Endothelial cell of umbilical vein (primary cell): ENCODE results near the gene NXN. TPM values are rescaled to one million over a fixed set of nuclear protein-coding genes. Genes with fewer than 3 reads are reported as not detected.

Experiments used
- BruUV-seq: library from RNA; stranded (reverse); fragments of 400-500 nt; replicated peaks from 2 replicates; lab custom pipeline; 2021; lab: Mats Ljungman, UMichigan
- CTCF ChIA-PET: fragments of 300-600, 350-600 bp; sonication (Branson Sonifier 250); formaldehyde crosslinking; loops from one replicate; lab custom pipeline; 2021; ENCODE audit warnings: antibody characterized with exemption, inconsistent platforms; lab: Charles Lee
- POLR2A ChIA-PET: fragments of 300-600, 350-600 bp; sonication (Branson Sonifier 250); formaldehyde crosslinking; loops from one replicate; lab custom pipeline; 2021; ENCODE audit warnings: antibody characterized with exemption, inconsistent platforms; lab: Charles Lee
- DNase-seq: peaks from one replicate; pipeline ENCODE4 v3.0.0-alpha.2; 2011; ENCODE audit warnings: low read depth, low spot score
- FAIRE-seq: peaks from 2 replicates; lab custom pipeline; 2011; peaks lifted over from hg19 to GRCh38; lab: Jason Lieb, UNC
- H2AFZ ChIP-seq: 2 replicates; pipeline ENCODE4 v1.6.0; 2012; ENCODE audit warnings: low read depth, low read length, control low read depth, inconsistent platforms
- H3K27ac ChIP-seq: 2 replicates; pipeline ENCODE4 v1.5.1; 2011; ENCODE audit warnings: low read depth, mild to moderate bottlenecking, control low read depth, low read length, moderate library complexity; ENCODE audit not compliant: insufficient read depth
- H3K27me3 ChIP-seq, 2 experiments: 2 replicates each; pipeline versions ENCODE4 v1.6.0 to v1.6.1; 2011; ENCODE audit warnings: low read length in 2 of 2, mixed read lengths in 1 of 2; ENCODE audit not compliant: control insufficient read depth in 2 of 2, insufficient read depth in 2 of 2
- H3K36me3 ChIP-seq, 2 experiments: 2 replicates in 1 of 2; 3 replicates in 1 of 2; pipeline ENCODE4 v1.5.1; 2011; ENCODE audit warnings: low read length in 2 of 2, mild to moderate bottlenecking in 1 of 2, moderate library complexity in 1 of 2; ENCODE audit not compliant: control insufficient read depth in 2 of 2, insufficient read depth in 2 of 2; ENCODE audit errors: extremely low read depth in 1 of 2
- H3K4me1 ChIP-seq: 3 replicates; pipeline ENCODE4 v1.5.1; 2011; ENCODE audit warnings: mild to moderate bottlenecking, low read length; ENCODE audit not compliant: control insufficient read depth, insufficient read depth; ENCODE audit errors: extremely low read depth
- H3K4me2 ChIP-seq: 2 replicates; pipeline ENCODE4 v1.6.1; 2011; ENCODE audit warnings: low read length, control low read depth, mixed read lengths; ENCODE audit not compliant: insufficient read depth
- H3K4me3 ChIP-seq, 3 experiments: fragments of 200-600 bp in 1 of 3; sonication (generic), shearing (Covaris generic) in 1 of 3; replicated peaks in 1 of 3; 2 replicates each; pipeline ENCODE4 v1.5.1; 2011 to 2016; ENCODE audit warnings: control low read depth in 3 of 3, low read length in 3 of 3, mild to moderate bottlenecking in 2 of 3, inconsistent platforms in 1 of 3, low read depth in 1 of 3, moderate library complexity in 1 of 3; ENCODE audit not compliant: insufficient read depth in 1 of 3
- H3K79me2 ChIP-seq: 2 replicates; pipeline ENCODE4 v1.6.0; 2012; ENCODE audit warnings: low read length, inconsistent platforms; ENCODE audit not compliant: control insufficient read depth, insufficient read depth
- H3K9ac ChIP-seq: replicated peaks from 2 replicates; pipeline ENCODE3; 2011; ENCODE audit warnings: low read length, control low read depth; ENCODE audit not compliant: insufficient read depth; ENCODE audit errors: extremely low read depth
- H3K9me1 ChIP-seq: replicated peaks from 3 replicates; pipeline ENCODE4 v1.6.0; 2011; ENCODE audit warnings: mild to moderate bottlenecking, low read length; ENCODE audit not compliant: control insufficient read depth, insufficient read depth; ENCODE audit errors: extremely low read depth
- H3K9me3 ChIP-seq: replicated peaks from 2 replicates; pipeline ENCODE4 v1.5.1; 2012; ENCODE audit warnings: low read length, inconsistent platforms; ENCODE audit not compliant: control insufficient read depth, insufficient read depth
- H4K20me1 ChIP-seq: replicated peaks from 2 replicates; pipeline ENCODE3; 2011; ENCODE audit warnings: mild to moderate bottlenecking, low read length; ENCODE audit not compliant: control insufficient read depth, insufficient read depth; ENCODE audit errors: extremely low read depth
- CTCF ChIP-seq, 2 donors: IDR thresholded peaks; 1 replicate in 1 of 2; 2 replicates in 1 of 2; pipeline ENCODE4 v1.5.1; 2011; ENCODE audit warnings: low read length in 2 of 2, mild to moderate bottlenecking in 2 of 2, moderate library complexity in 2 of 2, control low read depth in 1 of 2, inconsistent platforms in 1 of 2, low read depth in 1 of 2; ENCODE audit not compliant: insufficient read depth in 1 of 2; ENCODE audit errors: extremely low read depth in 1 of 2
- EZH2 ChIP-seq: IDR thresholded peaks from 2 replicates; pipeline ENCODE4 v1.6.1; 2012; ENCODE audit warnings: borderline replicate concordance, low read depth, mild to moderate bottlenecking, moderate library complexity, low read length, inconsistent platforms; ENCODE audit not compliant: severe bottlenecking
- FOS ChIP-seq: IDR thresholded peaks from 2 replicates; pipeline ENCODE4 v1.6.1; 2011; ENCODE audit warnings: mild to moderate bottlenecking, low read length, moderate library complexity, borderline replicate concordance; ENCODE audit not compliant: insufficient read depth
- GATA2 ChIP-seq: IDR thresholded peaks from 2 replicates; pipeline ENCODE4 v1.7.0; 2011; ENCODE audit warnings: low read depth, mild to moderate bottlenecking, moderate library complexity, mixed read lengths, low read length; ENCODE audit not compliant: insufficient read length, insufficient read depth
- JUN ChIP-seq: IDR thresholded peaks from 2 replicates; pipeline ENCODE4 v1.6.1; 2011; ENCODE audit warnings: borderline replicate concordance, low read depth; ENCODE audit not compliant: insufficient read length, insufficient read depth
- MAX ChIP-seq: IDR thresholded peaks from 2 replicates; pipeline ENCODE4 v1.6.1; 2011; ENCODE audit not compliant: insufficient read depth, insufficient read length
- MYC ChIP-seq: IDR thresholded peaks from one replicate; pipeline ENCODE4 v1.6.1; 2011; ENCODE audit warnings: mild to moderate bottlenecking, low read depth, low read length
- POLR2A ChIP-seq: IDR thresholded peaks from 2 replicates; pipeline ENCODE4 v1.6.1; 2012; ENCODE audit warnings: low read depth, mild to moderate bottlenecking, control low read depth, low read length
- POLR2AphosphoS5 ChIP-seq: IDR thresholded peaks from 2 replicates; pipeline ENCODE4 v1.6.1; 2012; ENCODE audit warnings: low read depth, mild to moderate bottlenecking, control low read depth, low read length, moderate library complexity; ENCODE audit not compliant: insufficient read depth
- dilution Hi-C: fragments of 300-500 bp; cut with MboI; formaldehyde crosslinking; loops from one replicate; pipeline ENCODE4 v1.15.0; 2019; ENCODE audit warnings: low sequenced_read_pairs; ENCODE audit not compliant: extremely low pct_ligation_motif_present
- intact Hi-C: fragments of 100-400 bp; cut with micrococcal nuclease; formaldehyde crosslinking; loops from one replicate; pipeline ENCODE4 v1.10.0; 2022
- polyA plus RNA-seq, 4 experiments: library from polyadenylated mRNA; depleted of rRNA in 3 of 4; stranded (reverse) in 3 of 4; unstranded in 1 of 4; fragments of >200 nt; gene quantifications; 2 replicates each; pipeline versions ENCODE4 v1.2.1 to v1.2.3, GENCODE V29; 2011 to 2012; ENCODE audit warnings: missing spikeins in 1 of 4
- total RNA-seq: library from RNA; stranded (reverse); gene quantifications from 2 replicates; pipeline ENCODE4 v1.2.3, GENCODE V29; 2021

The NXN gene
- total and polyA plus RNA-seq, 2 donors (not counting 3 experiments of a cell fraction or from before 2014, with no cell fraction given), result 69.5 to 77.3 TPM

DNA sequence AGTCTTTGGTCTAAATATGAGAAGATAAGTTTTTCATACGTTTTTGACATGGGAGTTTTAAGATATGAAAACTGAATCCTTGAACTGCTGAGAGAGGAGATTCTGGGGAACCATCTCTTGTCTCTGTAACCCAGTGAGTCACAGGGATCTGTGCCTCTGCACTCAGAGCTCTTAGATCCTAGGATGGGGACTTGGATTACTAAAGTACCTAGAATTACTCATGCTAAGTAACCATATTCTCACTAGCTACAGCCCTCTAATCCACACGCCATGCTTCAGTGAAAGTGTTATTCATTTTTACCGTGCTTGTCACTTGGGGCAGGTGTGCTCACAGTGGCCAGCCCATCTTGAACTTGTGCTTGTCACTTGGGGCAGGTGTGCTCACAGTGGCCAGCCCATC is 195.4 kb downstream of the NXN start:
- H3K9ac ChIP-seq, result no peak overlapping the region
- H3K9me3 ChIP-seq, result no peaks in the 10 kb centered on the region
- H3K27ac ChIP-seq, result no peak overlapping the region
- intact Hi-C loops, result no loop called here
- DNase-seq, result no peak
- POLR2A ChIA-PET, result no interaction called here
- CTCF ChIA-PET, result interaction anchor here (1.4 kb wide), 1 partner anchor 11 kb away, joined by 4 read pairs; no protein-coding TSS in a partner anchor
- no peak for FAIRE-seq
- no peaks in the 10 kb centered on the region for H3K9me1 ChIP-seq
- TF ChIP-seq POLR2A (no peak), CTCF (IDR thresholded peaks at IDR 0.05; ENCODE audit: extremely low read depth in 1 of 2, insufficient read depth in 1 of 2, low read depth in 1 of 2, low read length in 2 of 2) (no peak), MAX (no peak), EZH2 (no peak), POLR2AphosphoS5 (no peak), FOS (no peak), JUN (no peak), MYC (no peak), GATA2 (no peak)
- no peaks in the 10 kb centered on the region for H3K27me3 ChIP-seq
- no peaks in the 10 kb centered on the region for H4K20me1 ChIP-seq
- H3K4me1 ChIP-seq, result peaks cover 18% of the 10 kb centered on the region
- no peak overlapping the region for H3K4me2 ChIP-seq
- dilution Hi-C loops, result loop anchor here (25.0 kb wide), 1 partner anchor 203 kb away; the partner anchor contains the start of genes NXN and TIMM22
- H3K79me2 ChIP-seq, result peaks cover 48% of the 10 kb centered on the region
- peaks cover 3 to 8% of the 10 kb centered on the region in 2 experiments for H3K36me3 ChIP-seq
- BruUV-seq, result no TSS peak
- no peak overlapping the region for H2AFZ ChIP-seq
- H3K4me3 ChIP-seq, result no peak overlapping the region
